ENCODE results near the gene GRM2.
"Not testable (repeated sequence)": the region's sequence is repeated elsewhere in the genome, so short reads cannot be mapped to it uniquely, and the experiment has no call there.

GRM2 gene

GRCh38 chr3:51747840-51748239 is 41.0 kb downstream of the GRM2 start:
- Histone ChIP-seq H3K9me3 (ENCODE audit: insufficient read depth, low read length, severe bottlenecking) (no peaks in the 10 kb centered on the region), H3K79me2 (ENCODE audit: insufficient read depth, low read length) (no peaks in the 10 kb centered on the region), H3K4me3 (ENCODE audit: low read depth in 1 of 2, low read length in 2 of 2) (no peak overlapping the region), H3K4me1 (ENCODE audit: insufficient read depth, low read length) (no peaks in the 10 kb centered on the region), H3K27me3 (ENCODE audit: insufficient read depth, low read length, poor library complexity) (peaks cover 2% of the 10 kb centered on the region), H3K4me2 (ENCODE audit: insufficient read depth, low read length) (no peak overlapping the region), H3K27ac (ENCODE audit: low read length) (no peak overlapping the region), H4K20me1 (ENCODE audit: insufficient read depth, low read length) (no peaks in the 10 kb centered on the region), H2AFZ (ENCODE audit: low read depth, low read length) (no peak overlapping the region), H3K36me3 (ENCODE audit: insufficient read depth, low read length) (no peaks in the 10 kb centered on the region), H3K9ac (ENCODE audit: low read depth, low read length) (no peak overlapping the region)
- TF ChIP-seq EZH2 (IDR thresholded peaks at IDR 0.05; ENCODE audit: borderline replicate concordance, low read depth, low read length, severe bottlenecking) = no peak
- TF ChIP-seq, protein P1, sequence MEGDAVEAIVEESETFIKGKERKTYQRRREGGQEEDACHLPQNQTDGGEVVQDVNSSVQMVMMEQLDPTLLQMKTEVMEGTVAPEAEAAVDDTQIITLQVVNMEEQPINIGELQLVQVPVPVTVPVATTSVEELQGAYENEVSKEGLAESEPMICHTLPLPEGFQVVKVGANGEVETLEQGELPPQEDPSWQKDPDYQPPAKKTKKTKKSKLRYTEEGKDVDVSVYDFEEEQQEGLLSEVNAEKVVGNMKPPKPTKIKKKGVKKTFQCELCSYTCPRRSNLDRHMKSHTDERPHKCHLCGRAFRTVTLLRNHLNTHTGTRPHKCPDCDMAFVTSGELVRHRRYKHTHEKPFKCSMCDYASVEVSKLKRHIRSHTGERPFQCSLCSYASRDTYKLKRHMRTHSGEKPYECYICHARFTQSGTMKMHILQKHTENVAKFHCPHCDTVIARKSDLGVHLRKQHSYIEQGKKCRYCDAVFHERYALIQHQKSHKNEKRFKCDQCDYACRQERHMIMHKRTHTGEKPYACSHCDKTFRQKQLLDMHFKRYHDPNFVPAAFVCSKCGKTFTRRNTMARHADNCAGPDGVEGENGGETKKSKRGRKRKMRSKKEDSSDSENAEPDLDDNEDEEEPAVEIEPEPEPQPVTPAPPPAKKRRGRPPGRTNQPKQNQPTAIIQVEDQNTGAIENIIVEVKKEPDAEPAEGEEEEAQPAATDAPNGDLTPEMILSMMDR (IDR thresholded peaks at IDR 0.05; ENCODE audit: borderline replicate concordance, extremely low read depth, low read length, poor library complexity, severe bottlenecking) = no peak
- DNase-seq (no peak), ATAC-seq (ENCODE audit: insufficient read depth, low read depth) (no peak)

GRCh38 chr3:51748327-51748726 is 41.5 kb downstream of the GRM2 start:
- no peaks in the 10 kb centered on the region for H3K9me3 ChIP-seq (ENCODE audit: insufficient read depth, low read length, severe bottlenecking)
- DNase-seq (no peak), ATAC-seq (ENCODE audit: insufficient read depth, low read depth) (no peak)
- no peak overlapping the region for H3K27ac ChIP-seq (ENCODE audit: low read length)
- no peak overlapping the region for H2AFZ ChIP-seq (ENCODE audit: low read depth, low read length)
- TF ChIP-seq, protein P1 (IDR thresholded peaks at IDR 0.05; ENCODE audit: borderline replicate concordance, extremely low read depth, low read length, poor library complexity, severe bottlenecking) = no peak
- TF ChIP-seq EZH2 (IDR thresholded peaks at IDR 0.05; ENCODE audit: borderline replicate concordance, low read depth, low read length, severe bottlenecking) = no peak
- H3K4me1 ChIP-seq (ENCODE audit: insufficient read depth, low read length) = no peaks in the 10 kb centered on the region
- H3K9ac ChIP-seq (ENCODE audit: low read depth, low read length) = no peak overlapping the region
- no peaks in the 10 kb centered on the region for H3K36me3 ChIP-seq (ENCODE audit: insufficient read depth, low read length)
- H3K4me2 ChIP-seq (ENCODE audit: insufficient read depth, low read length) = no peak overlapping the region
- no peaks in the 10 kb centered on the region for H3K79me2 ChIP-seq (ENCODE audit: insufficient read depth, low read length)
- H3K27me3 ChIP-seq (ENCODE audit: insufficient read depth, low read length, poor library complexity) = peaks cover 2% of the 10 kb centered on the region
- H3K4me3 ChIP-seq (ENCODE audit: low read depth in 1 of 2, low read length in 2 of 2) = no peak overlapping the region
- no peaks in the 10 kb centered on the region for H4K20me1 ChIP-seq (ENCODE audit: insufficient read depth, low read length)

- Histone ChIP-seq H3K36me3 (ENCODE audit: insufficient read depth, low read length) (no peaks in the 10 kb centered on the region), H2AFZ (ENCODE audit: low read depth, low read length) (no peak overlapping the region), H3K4me2 (ENCODE audit: insufficient read depth, low read length) (no peak overlapping the region), H3K4me3 (ENCODE audit: low read depth in 1 of 2, low read length in 2 of 2) (no peak overlapping the region), H4K20me1 (ENCODE audit: insufficient read depth, low read length) (no peaks in the 10 kb centered on the region), H3K79me2 (ENCODE audit: insufficient read depth, low read length) (no peaks in the 10 kb centered on the region), H3K27me3 (ENCODE audit: insufficient read depth, low read length, poor library complexity) (peaks cover 4% of the 10 kb centered on the region), H3K9me3 (ENCODE audit: insufficient read depth, low read length, severe bottlenecking) (no peaks in the 10 kb centered on the region), H3K27ac (ENCODE audit: low read length) (no peak overlapping the region), H3K9ac (ENCODE audit: low read depth, low read length) (no peak overlapping the region), H3K4me1 (ENCODE audit: insufficient read depth, low read length) (no peaks in the 10 kb centered on the region)
- DNase-seq (no peak), ATAC-seq (ENCODE audit: insufficient read depth, low read depth) (no peak)
- TF ChIP-seq EZH2 (IDR thresholded peaks at IDR 0.05; ENCODE audit: borderline replicate concordance, low read depth, low read length, severe bottlenecking) = no peak
- TF ChIP-seq, protein P1 (IDR thresholded peaks at IDR 0.05; ENCODE audit: borderline replicate concordance, extremely low read depth, low read length, poor library complexity, severe bottlenecking) = no peak
These were observed 44.0 kb downstream of the GRM2 start for GRCh38 chr3:51750878-51751277.

- H3K9ac ChIP-seq (ENCODE audit: low read depth, low read length) = no peak overlapping the region
- H4K20me1 ChIP-seq (ENCODE audit: insufficient read depth, low read length) = no peaks in the 10 kb centered on the region
- DNase-seq (no peak), ATAC-seq (ENCODE audit: insufficient read depth, low read depth) (no peak)
- no peaks in the 10 kb centered on the region for H3K9me3 ChIP-seq (ENCODE audit: insufficient read depth, low read length, severe bottlenecking)
- no peak for TF ChIP-seq EZH2 (IDR thresholded peaks at IDR 0.05; ENCODE audit: borderline replicate concordance, low read depth, low read length, severe bottlenecking)
- TF ChIP-seq, protein P1 (IDR thresholded peaks at IDR 0.05; ENCODE audit: borderline replicate concordance, extremely low read depth, low read length, poor library complexity, severe bottlenecking) = no peak
- H3K27me3 ChIP-seq (ENCODE audit: insufficient read depth, low read length, poor library complexity) = peaks cover 4% of the 10 kb centered on the region
- no peaks in the 10 kb centered on the region for H3K79me2 ChIP-seq (ENCODE audit: insufficient read depth, low read length)
- H3K4me2 ChIP-seq (ENCODE audit: insufficient read depth, low read length) = no peak overlapping the region
- no peak overlapping the region for H3K4me3 ChIP-seq (ENCODE audit: low read depth in 1 of 2, low read length in 2 of 2)
- H3K4me1 ChIP-seq (ENCODE audit: insufficient read depth, low read length) = no peaks in the 10 kb centered on the region
- no peak overlapping the region for H3K27ac ChIP-seq (ENCODE audit: low read length)
- H3K36me3 ChIP-seq (ENCODE audit: insufficient read depth, low read length) = no peaks in the 10 kb centered on the region
- H2AFZ ChIP-seq (ENCODE audit: low read depth, low read length) = no peak overlapping the region
These were observed 44.4 kb downstream of the GRM2 start for GRCh38 chr3:51751287-51751686.

DNA sequence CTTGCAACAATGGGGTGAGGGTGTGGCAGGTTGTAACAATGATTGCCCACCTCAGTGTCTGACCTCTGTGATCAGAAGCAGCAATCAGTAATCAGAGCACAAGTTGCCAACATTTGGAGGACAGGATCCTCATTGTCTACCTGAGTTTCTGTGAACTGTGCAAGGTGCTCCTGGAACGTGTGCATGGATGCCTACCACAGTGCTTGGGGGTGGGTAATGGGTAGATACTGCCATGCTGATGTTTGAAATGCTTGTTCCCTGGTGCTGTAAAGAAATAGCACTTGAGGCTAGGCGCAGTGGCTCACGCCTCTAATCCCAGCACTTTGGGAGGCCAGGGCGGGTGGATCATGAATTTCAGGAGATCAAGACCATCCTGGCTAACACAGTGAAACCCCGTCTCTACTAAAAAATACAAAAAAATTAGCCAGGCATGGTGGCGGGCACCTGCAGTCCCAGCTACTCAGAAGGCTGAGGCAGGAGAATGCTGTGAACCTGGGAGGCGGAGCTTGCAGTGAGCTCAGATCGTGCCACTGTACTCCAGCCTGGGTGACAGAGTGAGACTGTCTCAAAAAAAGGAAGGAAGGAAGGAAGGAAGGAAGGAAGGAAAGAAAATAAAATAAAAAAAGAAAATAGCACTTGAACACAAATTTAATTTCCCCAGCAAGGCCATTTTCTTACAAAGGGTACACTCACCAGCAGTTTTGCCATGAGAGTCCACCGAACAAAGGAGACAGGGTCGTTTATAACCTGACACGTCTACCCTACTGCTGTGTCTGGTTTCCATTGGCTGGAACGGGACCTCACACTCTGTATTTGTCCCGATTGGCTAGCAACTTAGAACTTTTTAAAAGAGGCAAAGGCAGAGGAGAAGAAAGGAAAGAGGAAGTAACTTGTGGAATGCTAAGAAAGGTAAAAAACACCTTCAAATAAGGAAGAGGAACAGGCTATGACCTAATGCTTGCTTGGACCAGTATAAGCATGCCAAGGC is 47.2 kb downstream of the GRM2 start:
- H3K79me2 ChIP-seq (ENCODE audit: insufficient read depth, low read length); DNase-seq; H3K4me1 ChIP-seq (ENCODE audit: insufficient read depth, low read length); H3K9me3 ChIP-seq (ENCODE audit: insufficient read depth, low read length, severe bottlenecking); H4K20me1 ChIP-seq (ENCODE audit: insufficient read depth, low read length); H2AFZ ChIP-seq (ENCODE audit: low read depth, low read length); H3K4me2 ChIP-seq (ENCODE audit: insufficient read depth, low read length); H3K27me3 ChIP-seq (ENCODE audit: insufficient read depth, low read length, poor library complexity); H3K36me3 ChIP-seq (ENCODE audit: insufficient read depth, low read length); H3K27ac ChIP-seq (ENCODE audit: low read length); ATAC-seq (ENCODE audit: insufficient read depth, low read depth); H3K4me3 ChIP-seq (ENCODE audit: low read depth in 1 of 2, low read length in 2 of 2); H3K9ac ChIP-seq (ENCODE audit: low read depth, low read length): not testable (repeated sequence)

All from DND-41 (cell line).